Testis (tissue), 2 donors: Measurements from ENCODE around the gene PMEPA1.

Experiments
- POLR2A ChIP-seq: fragments of 450-650 bp; IDR thresholded peaks from one replicate; pipeline ENCODE4 v1.6.1; 2017; ENCODE audit warnings: antibody characterized with exemption, mild to moderate bottlenecking, moderate library complexity
- TF ChIP-seq, protein P1 (sequence below), 3 experiments: fragments of 450-650 bp in 2 of 3; fragments of 200-600 bp in 1 of 3; sonication (generic) in 1 of 3; IDR thresholded peaks; one replicate each; pipeline ENCODE4 v1.5.1; 2016 to 2019; ENCODE audit warnings: antibody characterized with exemption in 3 of 3, mild to moderate bottlenecking in 2 of 3, moderate library complexity in 1 of 3

DNA sequence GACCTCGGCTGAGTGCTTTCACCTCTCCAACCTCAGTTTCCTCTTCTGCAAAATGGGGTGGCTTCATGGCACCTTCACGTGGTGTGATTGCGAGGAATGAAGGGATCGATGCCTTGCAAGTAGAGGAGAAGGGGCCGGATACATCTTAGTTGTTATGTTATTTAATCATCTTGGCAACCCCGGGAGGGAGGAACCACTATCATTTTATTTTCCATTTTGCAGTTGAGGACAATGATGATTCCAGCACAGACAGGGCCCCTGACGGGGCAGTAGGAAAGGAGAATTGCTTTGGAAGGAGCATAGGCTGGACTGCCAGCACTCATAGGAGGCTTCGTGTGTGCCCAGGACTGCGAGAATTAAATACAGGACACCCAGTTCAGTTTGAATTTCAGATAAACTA lies 2.5 kb upstream of the PMEPA1 start:
- no peak for TF ChIP-seq POLR2A
- TF ChIP-seq, protein P1, sequence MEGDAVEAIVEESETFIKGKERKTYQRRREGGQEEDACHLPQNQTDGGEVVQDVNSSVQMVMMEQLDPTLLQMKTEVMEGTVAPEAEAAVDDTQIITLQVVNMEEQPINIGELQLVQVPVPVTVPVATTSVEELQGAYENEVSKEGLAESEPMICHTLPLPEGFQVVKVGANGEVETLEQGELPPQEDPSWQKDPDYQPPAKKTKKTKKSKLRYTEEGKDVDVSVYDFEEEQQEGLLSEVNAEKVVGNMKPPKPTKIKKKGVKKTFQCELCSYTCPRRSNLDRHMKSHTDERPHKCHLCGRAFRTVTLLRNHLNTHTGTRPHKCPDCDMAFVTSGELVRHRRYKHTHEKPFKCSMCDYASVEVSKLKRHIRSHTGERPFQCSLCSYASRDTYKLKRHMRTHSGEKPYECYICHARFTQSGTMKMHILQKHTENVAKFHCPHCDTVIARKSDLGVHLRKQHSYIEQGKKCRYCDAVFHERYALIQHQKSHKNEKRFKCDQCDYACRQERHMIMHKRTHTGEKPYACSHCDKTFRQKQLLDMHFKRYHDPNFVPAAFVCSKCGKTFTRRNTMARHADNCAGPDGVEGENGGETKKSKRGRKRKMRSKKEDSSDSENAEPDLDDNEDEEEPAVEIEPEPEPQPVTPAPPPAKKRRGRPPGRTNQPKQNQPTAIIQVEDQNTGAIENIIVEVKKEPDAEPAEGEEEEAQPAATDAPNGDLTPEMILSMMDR (IDR thresholded peaks at IDR 0.05) = no peak
